ENCODE data around the gene INSYN1.
"Not testable (repeated sequence)": the region's sequence is repeated elsewhere in the genome, so short reads cannot be mapped to it uniquely, and the experiment has no call there.

The INSYN1 gene

GRCh38 chr15:73708691-73709090, 44.5 kb downstream of the INSYN1 start:
- Histone ChIP-seq H3K4me1 (no peaks in the 10 kb centered on the region), H3K9ac (no peak overlapping the region), H3K9me3 (ENCODE audit: control insufficient read depth, low read length) (no peaks in the 10 kb centered on the region), H3K27me3 (ENCODE audit: control insufficient read depth, insufficient read depth, low read length) (no peaks in the 10 kb centered on the region), H3K27ac (no peak overlapping the region), H2AFZ (no peak overlapping the region), H3K4me2 (ENCODE audit: low read length) (no peak overlapping the region), H3K79me2 (no peaks in the 10 kb centered on the region), H3K4me3 (ENCODE audit: low read depth, low read length) (no peak overlapping the region), H3K36me3 (ENCODE audit: control insufficient read depth, insufficient read depth, low read length) (no peaks in the 10 kb centered on the region)
- no peak for TF ChIP-seq CTCF (IDR thresholded peaks at IDR 0.05)

GRCh38 chr15:73704869-73705645, 48.1 kb downstream of the INSYN1 start:
- Histone ChIP-seq H3K27ac (no peak overlapping the region), H3K9me3 (ENCODE audit: control insufficient read depth, low read length) (no peaks in the 10 kb centered on the region), H3K27me3 (ENCODE audit: control insufficient read depth, insufficient read depth, low read length) (no peaks in the 10 kb centered on the region), H3K4me3 (ENCODE audit: low read depth, low read length) (no peak overlapping the region), H3K36me3 (ENCODE audit: control insufficient read depth, insufficient read depth, low read length) (no peaks in the 10 kb centered on the region), H2AFZ (no peak overlapping the region), H3K9ac (no peak overlapping the region), H3K4me2 (ENCODE audit: low read length) (no peak overlapping the region), H3K79me2 (peaks cover under 1% of the 10 kb centered on the region), H3K4me1 (no peaks in the 10 kb centered on the region)
- peak; percentile 66 for TF ChIP-seq CTCF (IDR thresholded peaks at IDR 0.05)

- H3K27ac ChIP-seq; H3K4me2 ChIP-seq (ENCODE audit: low read length); H2AFZ ChIP-seq; H3K79me2 ChIP-seq; H3K36me3 ChIP-seq (ENCODE audit: control insufficient read depth, insufficient read depth, low read length); H3K9ac ChIP-seq; H3K9me3 ChIP-seq (ENCODE audit: control insufficient read depth, low read length); H3K4me1 ChIP-seq; H3K27me3 ChIP-seq (ENCODE audit: control insufficient read depth, insufficient read depth, low read length); H3K4me3 ChIP-seq (ENCODE audit: low read depth, low read length): not testable (repeated sequence)
These were observed 48.8 kb downstream of the INSYN1 start for GRCh38 chr15:73704142-73704868.

- H3K4me3 ChIP-seq (ENCODE audit: low read depth, low read length); H3K9ac ChIP-seq; H3K9me3 ChIP-seq (ENCODE audit: control insufficient read depth, low read length); H3K27me3 ChIP-seq (ENCODE audit: control insufficient read depth, insufficient read depth, low read length); H3K27ac ChIP-seq; H3K36me3 ChIP-seq (ENCODE audit: control insufficient read depth, insufficient read depth, low read length); H3K4me1 ChIP-seq; H3K4me2 ChIP-seq (ENCODE audit: low read length); H3K79me2 ChIP-seq; H2AFZ ChIP-seq: not testable (repeated sequence)
These were observed 49.5 kb downstream of the INSYN1 start for GRCh38 chr15:73703601-73704000.

- H3K4me3 ChIP-seq (ENCODE audit: low read depth, low read length); H3K9me3 ChIP-seq (ENCODE audit: control insufficient read depth, low read length); H3K4me2 ChIP-seq (ENCODE audit: low read length); H3K79me2 ChIP-seq; H2AFZ ChIP-seq; H3K27ac ChIP-seq; H3K36me3 ChIP-seq (ENCODE audit: control insufficient read depth, insufficient read depth, low read length); H3K4me1 ChIP-seq; H3K9ac ChIP-seq; H3K27me3 ChIP-seq (ENCODE audit: control insufficient read depth, insufficient read depth, low read length): not testable (repeated sequence)
These were observed 50.6 kb downstream of the INSYN1 start for GRCh38 chr15:73702311-73703239.

Measured in parathyroid adenoma (tissue), 2 donors.